A673 (cell line): ENCODE results near the gene CUBN. TPM values are rescaled to one million over a fixed set of nuclear protein-coding genes. Genes with fewer than 3 reads are reported as not detected.

ENCODE experiments used
- BruUV-seq: library from RNA; stranded (reverse); fragments of 400-500 nt; replicated peaks from 2 replicates; lab custom pipeline; 2021; lab: Mats Ljungman, UMichigan
- CTCF ChIA-PET: fragments of 300-600 bp; sonication (Branson Sonifier 250); formaldehyde crosslinking; loops from one replicate; lab custom pipeline; 2022; ENCODE audit warnings: antibody characterized with exemption; lab: Charles Lee
- POLR2A ChIA-PET: fragments of 300-600 bp; sonication (Branson Sonifier 250); formaldehyde crosslinking; loops from one replicate; lab custom pipeline; 2022; ENCODE audit warnings: antibody characterized with exemption; ENCODE audit not compliant: low non-redundant PET; lab: Charles Lee
- DNase-seq: peaks from one replicate; pipeline ENCODE4 v3.0.0-alpha.2; 2015; ENCODE audit warnings: low spot score
- H3K27ac ChIP-seq: fragments of 200-600 bp; sonication (generic); 2 replicates; pipeline ENCODE4 v1.5.1; 2016; ENCODE audit warnings: mixed run types, low read depth, mild to moderate bottlenecking, mixed read lengths, antibody characterized with exemption, low read length; ENCODE audit not compliant: poor library complexity, severe bottlenecking
- H3K27me3 ChIP-seq: fragments of 200-600 bp; sonication (generic); replicated peaks from 2 replicates; pipeline ENCODE4 v1.6.1; 2017; ENCODE audit warnings: mixed run types, low read depth, mild to moderate bottlenecking, mixed read lengths, antibody characterized with exemption, low read length; ENCODE audit not compliant: insufficient read depth, poor library complexity
- H3K36me3 ChIP-seq: fragments of 200-600 bp; sonication (generic); 2 replicates; pipeline ENCODE4 v1.6.1; 2016; ENCODE audit warnings: mixed run types, mild to moderate bottlenecking, mixed read lengths, antibody characterized with exemption, low read length; ENCODE audit not compliant: insufficient read depth, poor library complexity, severe bottlenecking
- H3K4me1 ChIP-seq: fragments of 200-600 bp; sonication (generic); 2 replicates; pipeline ENCODE4 v1.6.1; 2017; ENCODE audit warnings: mixed run types, mild to moderate bottlenecking, mixed read lengths, antibody characterized with exemption, low read length; ENCODE audit not compliant: insufficient read depth, poor library complexity, severe bottlenecking
- H3K4me3 ChIP-seq: fragments of 200-600 bp; sonication (generic); 2 replicates; pipeline ENCODE4 v1.5.1; 2016; ENCODE audit warnings: low read depth, mixed run types, mild to moderate bottlenecking, mixed read lengths, low read length; ENCODE audit not compliant: poor library complexity, severe bottlenecking
- H3K9me3 ChIP-seq: fragments of 200-600 bp; sonication (generic); 2 replicates; pipeline ENCODE4 v1.6.1; 2016; ENCODE audit warnings: mixed run types, low read depth, mild to moderate bottlenecking, mixed read lengths, antibody characterized with exemption, low read length; ENCODE audit not compliant: poor library complexity, severe bottlenecking
- EZH2 ChIP-seq: fragments of 200-600 bp; sonication (generic); IDR thresholded peaks from 2 replicates; pipeline ENCODE4 v1.6.1; 2017; ENCODE audit warnings: borderline replicate concordance, low read depth, mild to moderate bottlenecking, mixed read lengths, antibody characterized with exemption, low read length; ENCODE audit not compliant: poor library complexity, severe bottlenecking
- intact Hi-C: fragments of 100-400 bp; cut with micrococcal nuclease; formaldehyde crosslinking; loops from one replicate; pipeline ENCODE4 v1.10.0; 2022; ENCODE audit not compliant: unreplicated experiment
- total RNA-seq: library from RNA; stranded (reverse); gene quantifications from 2 replicates; pipeline ENCODE4 v1.2.3, GENCODE V29; 2021
- TF ChIP-seq, protein P1 (sequence below): fragments of 300-800, 200-600 bp; sonication (generic); conservative IDR thresholded peaks from 2 replicates; pipeline ENCODE4 v1.5.1; 2017; ENCODE audit warnings: low read depth, mild to moderate bottlenecking, antibody characterized with exemption, low read length, moderate library complexity, mixed read lengths

The CUBN gene
- total RNA-seq, 1 experiment from 2014 or later: 3.4 TPM

DNA sequence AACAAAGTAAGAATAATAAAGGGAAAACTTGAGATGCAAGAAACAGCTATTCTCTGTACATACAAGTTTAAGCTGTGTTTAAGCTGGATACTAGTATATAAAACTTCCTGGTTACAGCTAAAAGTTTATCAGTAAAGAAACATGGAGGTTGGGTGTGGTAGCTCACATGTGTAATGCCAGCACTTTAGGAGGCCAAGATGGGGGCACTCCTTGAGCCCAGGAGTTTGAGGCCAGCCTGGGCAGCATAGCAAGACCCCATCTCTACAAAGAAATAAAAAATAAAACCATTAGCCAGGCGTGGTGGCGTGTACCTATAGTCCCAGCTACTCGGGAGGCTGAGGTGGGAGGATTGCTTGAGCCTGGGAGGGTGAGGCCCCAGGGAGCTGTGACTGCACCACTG is 315.6 kb downstream of the CUBN start:
- ChIA-PET POLR2A (no interaction called here), CTCF (no interaction called here)
- Histone ChIP-seq H3K27ac (no peak overlapping the region), H3K27me3 (no peaks in the 10 kb centered on the region), H3K4me3 (no peak overlapping the region), H3K9me3 (no peaks in the 10 kb centered on the region), H3K4me1 (peaks cover 18% of the 10 kb centered on the region), H3K36me3 (no peaks in the 10 kb centered on the region)
- no peak for DNase-seq
- BruUV-seq: no TSS peak
- TF ChIP-seq, protein P1, sequence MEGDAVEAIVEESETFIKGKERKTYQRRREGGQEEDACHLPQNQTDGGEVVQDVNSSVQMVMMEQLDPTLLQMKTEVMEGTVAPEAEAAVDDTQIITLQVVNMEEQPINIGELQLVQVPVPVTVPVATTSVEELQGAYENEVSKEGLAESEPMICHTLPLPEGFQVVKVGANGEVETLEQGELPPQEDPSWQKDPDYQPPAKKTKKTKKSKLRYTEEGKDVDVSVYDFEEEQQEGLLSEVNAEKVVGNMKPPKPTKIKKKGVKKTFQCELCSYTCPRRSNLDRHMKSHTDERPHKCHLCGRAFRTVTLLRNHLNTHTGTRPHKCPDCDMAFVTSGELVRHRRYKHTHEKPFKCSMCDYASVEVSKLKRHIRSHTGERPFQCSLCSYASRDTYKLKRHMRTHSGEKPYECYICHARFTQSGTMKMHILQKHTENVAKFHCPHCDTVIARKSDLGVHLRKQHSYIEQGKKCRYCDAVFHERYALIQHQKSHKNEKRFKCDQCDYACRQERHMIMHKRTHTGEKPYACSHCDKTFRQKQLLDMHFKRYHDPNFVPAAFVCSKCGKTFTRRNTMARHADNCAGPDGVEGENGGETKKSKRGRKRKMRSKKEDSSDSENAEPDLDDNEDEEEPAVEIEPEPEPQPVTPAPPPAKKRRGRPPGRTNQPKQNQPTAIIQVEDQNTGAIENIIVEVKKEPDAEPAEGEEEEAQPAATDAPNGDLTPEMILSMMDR: no peak
- no peak for TF ChIP-seq EZH2
- intact Hi-C loops: no loop called here

DNA sequence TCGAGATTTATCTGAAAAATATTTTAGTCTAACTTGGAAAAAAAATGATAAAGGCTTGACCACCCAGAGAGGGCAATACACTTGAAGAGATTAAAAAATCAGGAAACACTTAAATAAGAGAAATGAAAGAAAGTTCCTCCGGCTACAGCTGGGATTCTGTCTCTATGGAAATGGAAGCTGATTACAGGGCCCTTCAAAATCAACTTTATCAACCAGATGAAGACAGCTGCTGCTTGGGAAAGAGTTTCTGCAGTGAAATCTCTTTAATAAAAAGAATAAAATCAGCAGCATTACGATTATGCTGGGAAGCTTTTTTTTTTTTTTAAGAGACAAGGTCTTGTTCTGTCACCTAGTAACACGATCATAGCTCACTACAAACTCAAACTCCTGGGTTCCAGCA is 316.9 kb downstream of the CUBN start:
- H3K27me3 ChIP-seq: no peaks in the 10 kb centered on the region
- no peaks in the 10 kb centered on the region for H3K36me3 ChIP-seq
- no peak overlapping the region for H3K27ac ChIP-seq
- peaks cover 9% of the 10 kb centered on the region for H3K4me1 ChIP-seq
- no TSS peak for BruUV-seq
- H3K9me3 ChIP-seq: no peaks in the 10 kb centered on the region
- TF ChIP-seq, protein P1: no peak
- no peak for TF ChIP-seq EZH2
- POLR2A ChIA-PET: no interaction called here
- no peak for DNase-seq
- intact Hi-C loops: no loop called here
- no peak overlapping the region for H3K4me3 ChIP-seq
- CTCF ChIA-PET: interaction anchor here (0.5 kb wide), 1 partner anchor 933 kb away, joined by 3 read pairs; no protein-coding TSS in a partner anchor

DNA sequence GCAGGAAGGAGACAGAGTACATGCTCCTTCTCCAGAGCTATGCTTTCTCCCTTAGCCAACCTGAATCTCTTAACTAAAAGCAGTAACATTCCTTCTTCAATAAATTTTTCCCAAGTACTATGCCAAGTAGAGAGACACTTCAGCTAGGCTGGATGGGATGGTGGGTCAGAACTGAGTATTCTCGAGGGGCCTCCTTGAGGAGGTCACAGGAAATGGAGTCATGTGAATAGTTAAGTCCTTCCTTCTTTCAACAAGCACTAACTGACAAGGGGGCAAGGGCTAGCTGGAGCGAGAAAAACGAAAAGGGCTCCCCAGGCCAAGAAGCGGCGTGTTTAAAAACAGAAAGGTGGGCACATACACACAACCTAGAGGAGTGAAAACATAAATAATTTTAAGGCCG is 317.8 kb downstream of the CUBN start:
- H3K27me3 ChIP-seq: no peaks in the 10 kb centered on the region
- H3K36me3 ChIP-seq: no peaks in the 10 kb centered on the region
- ChIA-PET POLR2A (no interaction called here), CTCF (no interaction called here)
- H3K9me3 ChIP-seq: no peaks in the 10 kb centered on the region
- DNase-seq: no peak
- H3K4me3 ChIP-seq: no peak overlapping the region
- intact Hi-C loops: no loop called here
- peaks cover 9% of the 10 kb centered on the region for H3K4me1 ChIP-seq
- H3K27ac ChIP-seq: no peak overlapping the region
- TF ChIP-seq, protein P1: no peak
- TF ChIP-seq EZH2: no peak
- no TSS peak for BruUV-seq
